HL-60 (cell line): ENCODE measurements around the gene ADPRHL1.

ENCODE experiments used
- DNase-seq, 2 experiments: peaks; one replicate each; pipeline ENCODE4 v3.0.0-alpha.2; 2010 to 2020; ENCODE audit warnings: low read depth in 1 of 2, low spot score in 1 of 2
- H3K27ac ChIP-seq: fragments of 250-450 bp; sonication (Bioruptor Pico); replicated peaks from 2 replicates; pipeline ENCODE4 v1.5.1; 2020; ENCODE audit warnings: mild to moderate bottlenecking, moderate library complexity
- H3K27me3 ChIP-seq: fragments of 250-450 bp; sonication (Bioruptor Pico); 2 replicates; pipeline ENCODE4 v1.5.1; 2021; ENCODE audit warnings: mild to moderate bottlenecking, moderate library complexity; ENCODE audit not compliant: insufficient read depth, poor library complexity, severe bottlenecking
- H3K4me3 ChIP-seq: replicated peaks from 2 replicates; pipeline ENCODE4 v1.5.1; 2011; ENCODE audit warnings: mild to moderate bottlenecking, control low read depth, low read length; ENCODE audit not compliant: insufficient read depth
- GABPA ChIP-seq: IDR thresholded peaks from 2 replicates; pipeline ENCODE4 v1.6.1; 2012; ENCODE audit warnings: low read depth
- POLR2AphosphoS5 ChIP-seq: IDR thresholded peaks from 2 replicates; pipeline ENCODE4 v1.6.1; 2012; ENCODE audit warnings: low read depth
- SPI1 ChIP-seq: IDR thresholded peaks from 2 replicates; pipeline ENCODE4 v1.6.1; 2012; ENCODE audit warnings: low read depth, mild to moderate bottlenecking, borderline replicate concordance
- TF ChIP-seq, protein P1 (sequence below): IDR thresholded peaks from 2 replicates; pipeline ENCODE4 v1.6.1; 2012; ENCODE audit warnings: low read depth; ENCODE audit not compliant: insufficient replicate concordance
- TF ChIP-seq, protein P2 (sequence below): IDR thresholded peaks from one replicate; pipeline ENCODE4 v1.5.1; 2011; ENCODE audit warnings: low read length, control low read depth, inconsistent platforms; ENCODE audit not compliant: insufficient read depth

Gene ADPRHL1

DNA sequence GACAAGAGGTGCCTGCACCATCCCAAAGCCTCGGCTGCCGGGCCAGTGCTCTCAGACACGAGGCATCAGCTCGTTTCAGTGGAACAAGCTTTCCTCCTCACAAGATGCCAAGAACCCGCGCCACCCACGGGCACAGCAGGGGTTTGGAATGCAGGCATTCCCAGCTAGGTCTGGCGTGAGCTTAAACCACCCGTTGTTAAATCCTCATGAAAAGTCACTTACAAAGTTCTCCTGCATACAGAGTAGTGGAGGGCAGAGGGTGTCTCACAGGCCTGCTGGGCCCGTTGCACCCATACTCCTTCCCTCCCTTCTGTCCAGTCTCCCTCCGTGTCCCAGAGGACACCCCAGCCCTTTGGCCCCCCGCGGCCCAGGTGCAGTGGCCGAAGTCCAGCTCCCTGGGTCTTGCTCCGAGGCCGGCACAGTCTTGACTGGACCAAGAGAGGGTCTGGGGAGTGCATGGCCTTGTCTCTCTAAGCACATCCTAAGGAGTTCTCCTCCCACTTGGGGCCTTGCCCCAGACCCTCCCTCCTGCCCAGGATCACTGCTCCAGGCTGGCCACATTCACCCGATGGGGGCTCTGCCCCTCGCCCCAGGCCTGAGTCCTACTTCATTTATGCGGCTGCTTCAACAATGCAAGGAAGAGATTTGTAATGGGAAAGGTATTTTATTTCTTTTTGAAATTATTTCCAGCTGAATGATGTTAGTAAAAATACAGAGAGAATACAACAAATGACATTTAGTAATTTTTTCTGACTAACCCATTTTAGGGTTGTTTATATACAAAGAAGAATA, 54.1 kb downstream of the ADPRHL1 start:
- H3K4me3 ChIP-seq = no peak overlapping the region
- no peak overlapping the region for H3K27ac ChIP-seq
- peaks cover 3% of the 10 kb centered on the region for H3K27me3 ChIP-seq
- TF ChIP-seq GABPA (no peak), SPI1 (no peak), POLR2AphosphoS5 (no peak)
- TF ChIP-seq, protein P1, sequence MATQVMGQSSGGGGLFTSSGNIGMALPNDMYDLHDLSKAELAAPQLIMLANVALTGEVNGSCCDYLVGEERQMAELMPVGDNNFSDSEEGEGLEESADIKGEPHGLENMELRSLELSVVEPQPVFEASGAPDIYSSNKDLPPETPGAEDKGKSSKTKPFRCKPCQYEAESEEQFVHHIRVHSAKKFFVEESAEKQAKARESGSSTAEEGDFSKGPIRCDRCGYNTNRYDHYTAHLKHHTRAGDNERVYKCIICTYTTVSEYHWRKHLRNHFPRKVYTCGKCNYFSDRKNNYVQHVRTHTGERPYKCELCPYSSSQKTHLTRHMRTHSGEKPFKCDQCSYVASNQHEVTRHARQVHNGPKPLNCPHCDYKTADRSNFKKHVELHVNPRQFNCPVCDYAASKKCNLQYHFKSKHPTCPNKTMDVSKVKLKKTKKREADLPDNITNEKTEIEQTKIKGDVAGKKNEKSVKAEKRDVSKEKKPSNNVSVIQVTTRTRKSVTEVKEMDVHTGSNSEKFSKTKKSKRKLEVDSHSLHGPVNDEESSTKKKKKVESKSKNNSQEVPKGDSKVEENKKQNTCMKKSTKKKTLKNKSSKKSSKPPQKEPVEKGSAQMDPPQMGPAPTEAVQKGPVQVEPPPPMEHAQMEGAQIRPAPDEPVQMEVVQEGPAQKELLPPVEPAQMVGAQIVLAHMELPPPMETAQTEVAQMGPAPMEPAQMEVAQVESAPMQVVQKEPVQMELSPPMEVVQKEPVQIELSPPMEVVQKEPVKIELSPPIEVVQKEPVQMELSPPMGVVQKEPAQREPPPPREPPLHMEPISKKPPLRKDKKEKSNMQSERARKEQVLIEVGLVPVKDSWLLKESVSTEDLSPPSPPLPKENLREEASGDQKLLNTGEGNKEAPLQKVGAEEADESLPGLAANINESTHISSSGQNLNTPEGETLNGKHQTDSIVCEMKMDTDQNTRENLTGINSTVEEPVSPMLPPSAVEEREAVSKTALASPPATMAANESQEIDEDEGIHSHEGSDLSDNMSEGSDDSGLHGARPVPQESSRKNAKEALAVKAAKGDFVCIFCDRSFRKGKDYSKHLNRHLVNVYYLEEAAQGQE = no peak
- TF ChIP-seq, protein P2, sequence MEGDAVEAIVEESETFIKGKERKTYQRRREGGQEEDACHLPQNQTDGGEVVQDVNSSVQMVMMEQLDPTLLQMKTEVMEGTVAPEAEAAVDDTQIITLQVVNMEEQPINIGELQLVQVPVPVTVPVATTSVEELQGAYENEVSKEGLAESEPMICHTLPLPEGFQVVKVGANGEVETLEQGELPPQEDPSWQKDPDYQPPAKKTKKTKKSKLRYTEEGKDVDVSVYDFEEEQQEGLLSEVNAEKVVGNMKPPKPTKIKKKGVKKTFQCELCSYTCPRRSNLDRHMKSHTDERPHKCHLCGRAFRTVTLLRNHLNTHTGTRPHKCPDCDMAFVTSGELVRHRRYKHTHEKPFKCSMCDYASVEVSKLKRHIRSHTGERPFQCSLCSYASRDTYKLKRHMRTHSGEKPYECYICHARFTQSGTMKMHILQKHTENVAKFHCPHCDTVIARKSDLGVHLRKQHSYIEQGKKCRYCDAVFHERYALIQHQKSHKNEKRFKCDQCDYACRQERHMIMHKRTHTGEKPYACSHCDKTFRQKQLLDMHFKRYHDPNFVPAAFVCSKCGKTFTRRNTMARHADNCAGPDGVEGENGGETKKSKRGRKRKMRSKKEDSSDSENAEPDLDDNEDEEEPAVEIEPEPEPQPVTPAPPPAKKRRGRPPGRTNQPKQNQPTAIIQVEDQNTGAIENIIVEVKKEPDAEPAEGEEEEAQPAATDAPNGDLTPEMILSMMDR = no peak
- DNase-seq = no peak

DNA sequence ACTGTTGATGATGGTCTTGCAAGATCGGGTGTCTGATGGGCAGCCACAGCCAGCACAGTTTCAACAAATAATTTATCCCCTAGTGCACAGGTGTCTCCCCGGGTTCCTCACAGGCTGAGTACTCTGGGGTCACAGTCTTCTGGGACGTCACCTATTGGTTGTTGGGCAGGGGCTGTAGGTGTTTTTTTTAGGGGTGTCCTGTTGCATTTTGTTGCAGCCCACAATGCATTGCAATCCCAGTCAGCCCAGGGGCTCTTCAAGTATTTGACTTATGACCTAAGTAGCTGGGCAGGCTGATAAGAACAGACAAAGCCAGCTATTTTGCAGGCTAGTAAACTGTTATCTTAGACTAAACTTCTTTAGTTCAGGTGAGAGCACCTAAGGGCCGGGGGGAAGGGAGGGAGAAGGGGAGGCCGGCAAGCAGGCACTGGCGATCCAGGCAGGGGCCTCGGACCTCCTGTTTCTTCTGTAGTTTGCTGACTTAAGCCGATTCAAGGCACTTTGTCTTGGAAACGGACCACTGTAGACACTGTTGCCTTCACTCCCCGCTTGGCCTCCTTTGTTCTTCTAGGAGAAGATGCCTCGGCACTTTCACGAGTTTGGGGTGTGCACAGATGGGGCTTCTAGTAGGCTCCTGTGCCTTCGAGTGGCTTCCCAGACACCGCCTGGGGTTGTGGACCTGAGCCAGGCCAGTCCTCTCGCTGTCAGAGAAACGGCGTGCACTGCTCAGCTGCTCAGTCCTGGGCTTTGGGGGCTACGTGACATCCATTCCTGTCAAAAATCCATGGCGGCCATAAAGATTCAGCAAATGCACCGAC, 55.5 kb downstream of the ADPRHL1 start:
- TF ChIP-seq SPI1 (no peak), POLR2AphosphoS5 (no peak)
- H3K27ac ChIP-seq = no peak overlapping the region
- peaks cover 3% of the 10 kb centered on the region for H3K27me3 ChIP-seq
- no peak overlapping the region for H3K4me3 ChIP-seq
- DNase-seq = no peak

DNA sequence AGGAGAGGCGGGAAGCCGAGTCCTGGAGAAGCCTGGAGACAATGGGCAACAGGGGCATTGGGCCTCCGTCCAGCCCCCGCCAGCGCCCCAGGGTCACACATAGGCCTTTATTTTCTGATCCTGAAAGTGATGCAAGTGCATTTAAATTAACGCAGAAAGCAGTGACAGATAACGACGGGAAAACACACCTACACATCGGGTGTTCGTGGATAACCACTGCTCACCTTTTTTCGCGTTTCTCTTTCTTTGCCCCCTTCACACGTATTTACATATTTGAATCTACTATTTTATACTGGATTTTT, 59.0 kb downstream of the ADPRHL1 start:
- no peaks in the 10 kb centered on the region for H3K27me3 ChIP-seq
- H3K4me3 ChIP-seq = no peak overlapping the region
- no peak for DNase-seq
- TF ChIP-seq, protein P2 = no peak
- TF ChIP-seq GABPA = no peak
- TF ChIP-seq, protein P1 = no peak
- H3K27ac ChIP-seq = no peak overlapping the region

DNA sequence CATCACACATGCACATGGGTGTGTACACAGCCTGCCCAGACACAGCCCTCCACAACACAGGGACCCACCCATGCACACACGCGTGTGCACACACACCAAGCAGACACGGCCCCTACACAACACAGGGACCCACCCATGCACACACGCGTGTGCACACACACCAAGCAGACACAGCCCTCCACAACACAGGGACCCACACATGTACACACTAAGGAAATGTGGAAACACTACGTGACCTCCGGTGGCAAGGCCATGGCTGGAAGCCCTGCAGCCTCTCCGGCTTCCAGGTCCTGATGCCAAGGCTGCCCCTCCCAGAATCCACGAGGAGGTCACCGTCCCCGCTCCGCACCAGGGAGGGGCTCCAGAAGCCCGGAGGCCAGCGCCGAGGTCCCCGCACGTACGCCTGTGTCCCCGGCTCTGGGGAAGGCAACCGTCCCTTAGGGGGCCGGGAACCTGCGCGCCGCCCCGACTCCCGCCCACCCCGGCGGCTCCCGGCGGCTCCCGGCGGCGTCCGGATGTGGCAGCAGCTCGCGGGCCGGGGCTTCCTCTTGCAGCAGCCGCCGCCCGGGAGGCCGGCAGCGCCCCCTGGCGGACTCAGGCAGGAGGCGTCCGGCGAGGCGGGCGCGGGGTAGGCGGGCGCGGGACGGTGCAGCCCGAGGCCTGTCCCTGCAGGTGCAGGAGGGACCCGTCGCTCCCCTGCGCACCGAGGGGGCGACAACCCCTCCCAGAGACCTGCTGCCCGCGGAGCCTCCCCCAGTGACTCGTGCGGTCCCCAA, 59.5 kb downstream of the ADPRHL1 start:
- TF ChIP-seq, protein P2 = peak; percentile 14
- TF ChIP-seq POLR2AphosphoS5 = no peak
- peak; percentile 39; the same call in 1 of the 2 replicates for TF ChIP-seq SPI1
- no peaks in the 10 kb centered on the region for H3K27me3 ChIP-seq
- peak in 1 of 2 experiments; percentile 78 for DNase-seq
- peak overlapping the region; percentile 64 for H3K4me3 ChIP-seq
- H3K27ac ChIP-seq = no peak overlapping the region
